Adrenal gland (tissue), 12 donors: ENCODE results near the gene EPHB2. TPM values are rescaled to one million over a fixed set of nuclear protein-coding genes. Genes with fewer than 3 reads are reported as not detected.

Experiments
- DNase-seq, 7 donors: peaks; one replicate each; pipeline ENCODE4 v3.0.0-alpha.2; 2019 to 2020
- H3K27ac ChIP-seq, 5 donors: fragments of 200-600 bp; sonication (generic) in 4 of 5; 1 replicate in 3 of 5; 2 replicates in 2 of 5; pipeline versions ENCODE4 v1.5.1 to v1.8.0; 2016 to 2020; ENCODE audit warnings: mild to moderate bottlenecking in 1 of 5
- H3K27me3 ChIP-seq: fragments of 200-600 bp; 2 replicates; pipeline ENCODE4 v1.8.0; 2021
- H3K36me3 ChIP-seq, 2 donors: fragments of 200-600 bp; replicated peaks in 1 of 2; 1 replicate in 1 of 2; 2 replicates in 1 of 2; pipeline versions ENCODE4 v1.5.1 to v1.8.0; 2018 to 2022
- H3K4me1 ChIP-seq, 2 donors: fragments of 200-600 bp; replicated peaks in 1 of 2; 1 replicate in 1 of 2; 2 replicates in 1 of 2; pipeline versions ENCODE4 v1.5.1 to v1.8.0; 2018 to 2021
- H3K4me3 ChIP-seq, 4 donors: fragments of 200-600 bp; sonication (generic) in 3 of 4; one replicate each; pipeline ENCODE4 v1.5.1; 2016 to 2018
- H3K9me3 ChIP-seq, 3 donors: fragments of 200-600 bp; sonication (generic) in 1 of 3; replicated peaks in 1 of 3; 1 replicate in 2 of 3; 2 replicates in 1 of 3; pipeline versions ENCODE4 v1.5.1 to v1.8.0; 2016 to 2021
- POLR2A ChIP-seq, 2 donors: fragments of 450-650 bp; IDR thresholded peaks; one replicate each; pipeline ENCODE4 v1.6.1; 2017; ENCODE audit warnings: antibody characterized with exemption in 2 of 2, mild to moderate bottlenecking in 2 of 2, moderate library complexity in 1 of 2
- WGBS, 4 donors: extraction: QIAGEN DNeasy Blood & Tissue Kit in 2 of 4; methylation state at CpG; one replicate each; pipeline versions ENCODE4 v1.1.5 to v1.1.7; 2013 to 2017; 5-methylcytosine and 5-hydroxymethylcytosine counted together
- intact Hi-C, 2 donors: fragments of 100-400 bp; cut with DNase I; formaldehyde crosslinking; loops; one replicate each; pipeline versions ENCODE4 v1.14.1 to v1.15.0; 2022 to 2023
- polyA plus RNA-seq, 3 donors: library from polyadenylated mRNA; stranded (reverse); fragments of 200-250 nt in 2 of 3; fragments of 350-450 nt in 1 of 3; fragmentation: Illumina TruSeq in 1 of 3; extraction: RNeasy Lipid Tissue Mini Kit (QIAGEN cat#74804) in 1 of 3; gene quantifications; one replicate each; pipeline ENCODE4 v1.2.3, GENCODE V29; 2013 to 2014
- total RNA-seq, 9 donors: library from RNA; depleted of rRNA in 4 of 9; stranded (reverse); fragments of >200 nt in 4 of 9; fragments of 120-200 nt in 1 of 9; fragmentation: NEBNext Ultra II Directional in 1 of 9; extraction: Animal tissue kit (Norgen Biotek cat#: 25700) in 1 of 9; gene quantifications; one replicate each; pipeline versions ENCODE4 v1.1.0 to v1.2.4, GENCODE V29; 2013 to 2023
- TF ChIP-seq, protein P1 (sequence below), 6 experiments: fragments of 450-650 bp in 4 of 6; fragments of 200-600 bp in 2 of 6; sonication (generic) in 1 of 6; IDR thresholded peaks; 1 replicate in 5 of 6; 2 replicates in 1 of 6; pipeline versions ENCODE4 v1.5.1 to v1.8.0; 2016 to 2021; ENCODE audit warnings: antibody characterized with exemption in 6 of 6, mild to moderate bottlenecking in 2 of 6, moderate library complexity in 1 of 6
- donor health status: healthy with polysubstance abuse.
- donor health status: Bipolar disorder and iron deficiency.
- donor health status: DM: yes; HTN: yes; CAD: no.
- donor health status: DM: no; HTN: no; CAD: no.
- donor health status: DM: no; HTN: no; CAD: no.
- donor health status: DM: yes; HTN: yes; CAD: no.

The EPHB2 gene
- total and polyA plus RNA-seq, 12 donors = 0.67 to 10.3 (median 3.1) TPM

DNA sequence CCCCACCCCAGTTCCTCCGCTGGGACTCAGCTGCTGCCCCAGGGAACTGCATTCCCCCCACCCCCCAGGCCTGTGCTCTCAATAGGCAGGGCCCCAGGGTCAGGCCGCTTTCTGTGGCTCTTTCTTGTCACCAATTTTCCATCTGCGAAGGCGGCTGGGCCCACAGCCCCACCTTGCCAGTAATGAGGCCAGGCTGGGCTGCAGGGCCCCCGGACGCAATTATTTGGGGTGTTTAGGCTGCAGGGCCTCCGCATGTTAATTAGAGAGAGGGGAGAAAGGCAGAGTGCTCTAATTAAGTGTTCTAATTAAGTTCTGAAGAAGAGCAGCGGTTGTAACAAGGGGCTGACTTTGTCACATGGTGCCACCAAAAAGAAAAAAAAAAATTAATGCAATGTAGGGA, 71.8 kb downstream of the EPHB2 start:
- Histone ChIP-seq H3K4me3 (no peak overlapping the region), H3K4me1 (no peaks in the 10 kb centered on the region), H3K27me3 (no peaks in the 10 kb centered on the region), H3K27ac (no peak overlapping the region), H3K9me3 (no peaks in the 10 kb centered on the region), H3K36me3 (no peaks in the 10 kb centered on the region)
- no peak for TF ChIP-seq POLR2A (IDR thresholded peaks at IDR 0.05)
- TF ChIP-seq, protein P1, sequence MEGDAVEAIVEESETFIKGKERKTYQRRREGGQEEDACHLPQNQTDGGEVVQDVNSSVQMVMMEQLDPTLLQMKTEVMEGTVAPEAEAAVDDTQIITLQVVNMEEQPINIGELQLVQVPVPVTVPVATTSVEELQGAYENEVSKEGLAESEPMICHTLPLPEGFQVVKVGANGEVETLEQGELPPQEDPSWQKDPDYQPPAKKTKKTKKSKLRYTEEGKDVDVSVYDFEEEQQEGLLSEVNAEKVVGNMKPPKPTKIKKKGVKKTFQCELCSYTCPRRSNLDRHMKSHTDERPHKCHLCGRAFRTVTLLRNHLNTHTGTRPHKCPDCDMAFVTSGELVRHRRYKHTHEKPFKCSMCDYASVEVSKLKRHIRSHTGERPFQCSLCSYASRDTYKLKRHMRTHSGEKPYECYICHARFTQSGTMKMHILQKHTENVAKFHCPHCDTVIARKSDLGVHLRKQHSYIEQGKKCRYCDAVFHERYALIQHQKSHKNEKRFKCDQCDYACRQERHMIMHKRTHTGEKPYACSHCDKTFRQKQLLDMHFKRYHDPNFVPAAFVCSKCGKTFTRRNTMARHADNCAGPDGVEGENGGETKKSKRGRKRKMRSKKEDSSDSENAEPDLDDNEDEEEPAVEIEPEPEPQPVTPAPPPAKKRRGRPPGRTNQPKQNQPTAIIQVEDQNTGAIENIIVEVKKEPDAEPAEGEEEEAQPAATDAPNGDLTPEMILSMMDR (IDR thresholded peaks at IDR 0.05) = no peak
- intact Hi-C loops = no loop called here
- no peak for DNase-seq
- 86 to 89% (median 88%) methylated on average over 8 of the region's 8 CpGs for WGBS, 4 donors

- H3K27ac ChIP-seq = no peak overlapping the region
- H3K4me1 ChIP-seq = no peaks in the 10 kb centered on the region
- H3K4me3 ChIP-seq = no peak overlapping the region
- no peak for DNase-seq
- H3K36me3 ChIP-seq = no peaks in the 10 kb centered on the region
- intact Hi-C loops = no loop called here
- H3K9me3 ChIP-seq = no peaks in the 10 kb centered on the region
- TF ChIP-seq POLR2A (IDR thresholded peaks at IDR 0.05) = no peak
- TF ChIP-seq, protein P1 (IDR thresholded peaks at IDR 0.05) = no peak
- 94 to 98% (median 95%) methylated on average over 13 to 19 of the region's 19 CpGs for WGBS, 4 donors
- H3K27me3 ChIP-seq = no peaks in the 10 kb centered on the region
These were observed 73.7 kb downstream of the EPHB2 start for GRCh38 chr1:22784317-22784716.

DNA sequence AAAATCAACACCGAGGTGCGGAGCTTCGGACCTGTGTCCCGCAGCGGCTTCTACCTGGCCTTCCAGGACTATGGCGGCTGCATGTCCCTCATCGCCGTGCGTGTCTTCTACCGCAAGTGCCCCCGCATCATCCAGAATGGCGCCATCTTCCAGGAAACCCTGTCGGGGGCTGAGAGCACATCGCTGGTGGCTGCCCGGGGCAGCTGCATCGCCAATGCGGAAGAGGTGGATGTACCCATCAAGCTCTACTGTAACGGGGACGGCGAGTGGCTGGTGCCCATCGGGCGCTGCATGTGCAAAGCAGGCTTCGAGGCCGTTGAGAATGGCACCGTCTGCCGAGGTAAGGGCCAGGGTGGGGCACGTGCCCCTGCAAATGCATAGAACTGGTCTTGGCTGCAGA, 74.1 kb downstream of the EPHB2 start:
- no peak for TF ChIP-seq POLR2A (IDR thresholded peaks at IDR 0.05)
- TF ChIP-seq, protein P1 (IDR thresholded peaks at IDR 0.05) = no peak
- Histone ChIP-seq H3K36me3 (no peaks in the 10 kb centered on the region), H3K27ac (no peak overlapping the region), H3K9me3 (no peaks in the 10 kb centered on the region), H3K4me3 (no peak overlapping the region), H3K27me3 (no peaks in the 10 kb centered on the region), H3K4me1 (no peaks in the 10 kb centered on the region)
- no peak for DNase-seq
- WGBS, 4 donors = 80 to 98% (median 95%) methylated on average over 1 to 27 of the region's 27 CpGs
- intact Hi-C loops = no loop called here

- Histone ChIP-seq H3K27me3 (no peaks in the 10 kb centered on the region), H3K4me3 (no peak overlapping the region), H3K27ac (no peak overlapping the region), H3K9me3 (no peaks in the 10 kb centered on the region), H3K36me3 (no peaks in the 10 kb centered on the region), H3K4me1 (peaks cover 5 to 11% of the 10 kb centered on the region in 2 donors)
- WGBS, 4 donors = 89 to 100% (median 95%) methylated on average over 1 of the region's 1 CpG
- intact Hi-C loops = no loop called here
- no peak for TF ChIP-seq POLR2A (IDR thresholded peaks at IDR 0.05)
- TF ChIP-seq, protein P1 (IDR thresholded peaks at IDR 0.05) = no peak
- no peak for DNase-seq
These were observed 75.5 kb downstream of the EPHB2 start for GRCh38 chr1:22786101-22786500.
